H9 (cell line): Measurements from ENCODE around the gene FOXG1. TPM values are rescaled to one million over a fixed set of nuclear protein-coding genes. Genes with fewer than 3 reads are reported as not detected.

Experiments
- DNase-seq: peaks from one replicate; pipeline ENCODE4 v3.0.0-alpha.2; 2017
- H2AFZ ChIP-seq: one replicate; pipeline ENCODE4 v1.6.1; 2013; ENCODE audit warnings: mild to moderate bottlenecking, low read length, control low read depth, moderate library complexity
- H2AK5ac ChIP-seq: 2 replicates; pipeline ENCODE4 v1.6.1; 2013; ENCODE audit warnings: low read length, control low read depth, mixed read lengths; ENCODE audit not compliant: insufficient read length
- H2BK120ac ChIP-seq: one replicate; pipeline ENCODE4 v1.6.1; 2013; ENCODE audit warnings: low read depth, mild to moderate bottlenecking, low read length, control low read depth, inconsistent platforms; ENCODE audit not compliant: poor library complexity, severe bottlenecking
- H2BK12ac ChIP-seq: 2 replicates; pipeline ENCODE4 v1.6.1; 2013; ENCODE audit warnings: low read length, control low read depth, mixed read lengths, low read depth; ENCODE audit not compliant: insufficient read length
- H2BK15ac ChIP-seq: 2 replicates; pipeline ENCODE4 v1.6.1; 2013; ENCODE audit warnings: low read depth, low read length, control low read depth
- H2BK20ac ChIP-seq: one replicate; pipeline ENCODE4 v1.6.1; 2013; ENCODE audit warnings: low read depth, mild to moderate bottlenecking, low read length, control low read depth, inconsistent platforms; ENCODE audit not compliant: poor library complexity, severe bottlenecking
- H2BK5ac ChIP-seq: 2 replicates; pipeline ENCODE4 v1.6.1; 2013; ENCODE audit warnings: low read length, control low read depth, mixed read lengths; ENCODE audit not compliant: insufficient read length
- H3K14ac ChIP-seq: 2 replicates; pipeline ENCODE4 v1.6.1; 2013; ENCODE audit warnings: low read length, control low read depth; ENCODE audit not compliant: insufficient read depth
- H3K18ac ChIP-seq: 2 replicates; pipeline ENCODE4 v1.6.1; 2013; ENCODE audit warnings: low read depth, mild to moderate bottlenecking, mixed read lengths, low read length, control low read depth; ENCODE audit not compliant: insufficient read length
- H3K23ac ChIP-seq: 2 replicates; pipeline ENCODE4 v1.6.1; 2013; ENCODE audit warnings: low read length, control low read depth, mixed read lengths, low read depth; ENCODE audit not compliant: insufficient read length
- H3K23me2 ChIP-seq: 2 replicates; pipeline ENCODE4 v1.6.1; 2013; ENCODE audit warnings: low read depth, mild to moderate bottlenecking, mixed read lengths, low read length, control low read depth; ENCODE audit not compliant: insufficient read length, poor library complexity, severe bottlenecking
- H3K27ac ChIP-seq: 2 replicates; pipeline ENCODE4 v1.5.1; 2013; ENCODE audit warnings: low read length, control low read depth, mixed read lengths, low read depth; ENCODE audit not compliant: insufficient read length
- H3K27me3 ChIP-seq: 2 replicates; pipeline ENCODE4 v1.6.1; 2013; ENCODE audit warnings: low read length, control low read depth, inconsistent platforms; ENCODE audit not compliant: insufficient read depth
- H3K4ac ChIP-seq: 2 replicates; pipeline ENCODE4 v1.6.1; 2013; ENCODE audit warnings: low read depth, mild to moderate bottlenecking, control low read depth, inconsistent platforms, low read length, moderate library complexity
- H3K4me1 ChIP-seq: 2 replicates; pipeline ENCODE4 v1.6.1; 2013; ENCODE audit warnings: low read length, control low read depth, inconsistent platforms; ENCODE audit not compliant: insufficient read depth
- H3K4me2 ChIP-seq: 2 replicates; pipeline ENCODE4 v1.6.1; 2013; ENCODE audit warnings: low read length, control low read depth, mixed read lengths; ENCODE audit not compliant: insufficient read length, insufficient read depth
- H3K56ac ChIP-seq: 2 replicates; pipeline ENCODE4 v1.6.1; 2013; ENCODE audit warnings: low read depth, mild to moderate bottlenecking, mixed read lengths, low read length, control low read depth; ENCODE audit not compliant: insufficient read length
- H3K79me1 ChIP-seq: 2 replicates; pipeline ENCODE4 v1.6.1; 2013; ENCODE audit warnings: low read depth, mild to moderate bottlenecking, moderate library complexity, low read length, control low read depth, inconsistent platforms; ENCODE audit not compliant: insufficient read depth, poor library complexity, severe bottlenecking
- H3K79me2 ChIP-seq: 2 replicates; pipeline ENCODE4 v1.6.1; 2013; ENCODE audit warnings: low read length, control low read depth, inconsistent platforms; ENCODE audit not compliant: insufficient read depth
- H3K9ac ChIP-seq: 2 replicates; pipeline ENCODE4 v1.6.1; 2013; ENCODE audit warnings: low read length, control low read depth, mixed read lengths; ENCODE audit not compliant: insufficient read length; ENCODE audit errors: extremely low read depth
- H3K9me3 ChIP-seq: one replicate; pipeline ENCODE4 v1.6.1; 2013; ENCODE audit warnings: low read depth, low read length, inconsistent platforms; ENCODE audit not compliant: control insufficient read depth
- H3T11ph ChIP-seq: one replicate; pipeline ENCODE4 v1.6.1; 2013; ENCODE audit warnings: mild to moderate bottlenecking, low read length, control low read depth, inconsistent platforms
- H4K20me1 ChIP-seq: one replicate; pipeline ENCODE4 v1.6.1; 2013; ENCODE audit not compliant: control insufficient read depth, insufficient read length, insufficient read depth
- H4K5ac ChIP-seq: 2 replicates; pipeline ENCODE4 v1.6.1; 2013; ENCODE audit warnings: low read depth, mild to moderate bottlenecking, mixed read lengths, low read length, control low read depth; ENCODE audit not compliant: insufficient read length
- H4K8ac ChIP-seq: replicated peaks from 2 replicates; pipeline ENCODE4 v1.6.1; 2013; ENCODE audit warnings: low read length, control low read depth, mixed read lengths, low read depth; ENCODE audit not compliant: insufficient read length
- H4K91ac ChIP-seq: 2 replicates; pipeline ENCODE4 v1.6.1; 2013; ENCODE audit warnings: low read depth, mild to moderate bottlenecking, moderate library complexity, mixed read lengths, low read length, control low read depth; ENCODE audit not compliant: insufficient read length
- H3K27ac Mint-ChIP-seq, 3 experiments: 2 replicates in 2 of 3; 3 replicates in 1 of 3; pipeline ENCODE4 v1.8.0; 2020 to 2021; ENCODE audit warnings: mixed read lengths in 3 of 3, mild to moderate bottlenecking in 1 of 3, moderate library complexity in 1 of 3
- H3K27me3 Mint-ChIP-seq: 2 replicates; pipeline ENCODE4 v1.8.0; 2021; ENCODE audit warnings: low read depth, mild to moderate bottlenecking, moderate library complexity, mixed read lengths
- H3K36me3 Mint-ChIP-seq, 3 experiments: 2 replicates in 2 of 3; 3 replicates in 1 of 3; pipeline ENCODE4 v1.8.0; 2020 to 2021; ENCODE audit warnings: low read depth in 3 of 3, mixed read lengths in 3 of 3; ENCODE audit not compliant: insufficient read depth in 1 of 3
- H3K4me1 Mint-ChIP-seq, 2 experiments: 2 replicates each; pipeline ENCODE4 v1.8.0; 2020; ENCODE audit warnings: mixed read lengths in 2 of 2
- H3K4me3 Mint-ChIP-seq, 2 experiments: 2 replicates in 1 of 2; 3 replicates in 1 of 2; pipeline ENCODE4 v1.8.0; 2020 to 2021; ENCODE audit warnings: mild to moderate bottlenecking in 2 of 2, mixed read lengths in 2 of 2, moderate library complexity in 1 of 2
- H3K9me3 Mint-ChIP-seq, 2 experiments: 2 replicates in 1 of 2; 3 replicates in 1 of 2; pipeline ENCODE4 v1.8.0; 2020; ENCODE audit warnings: mild to moderate bottlenecking in 2 of 2, mixed read lengths in 2 of 2, moderate library complexity in 1 of 2
- WGBS: extraction: QIAGEN DNeasy Blood & Tissue Kit; methylation state at CpG from one replicate; pipeline ENCODE4 v1.1.7; 2013; ENCODE audit warnings: missing lambda C conversion rate, low lambda C conversion rate, mixed read lengths; ENCODE audit not compliant: insufficient read length; ENCODE audit errors: extremely low coverage; 5-methylcytosine and 5-hydroxymethylcytosine counted together
- total RNA-seq: library from RNA; stranded (reverse); gene quantifications from 2 replicates; pipeline ENCODE4 v1.2.1, GENCODE V29; 2021
- TF ChIP-seq, protein P1 (sequence below): fragments of 200-600 bp; sonication (generic); conservative IDR thresholded peaks from 3 replicates; pipeline ENCODE4 v1.8.0; 2021; ENCODE audit warnings: antibody characterized with exemption, mild to moderate bottlenecking

The FOXG1 gene
- total RNA-seq, 1 experiment from 2014 or later, result 0.11 TPM

DNA sequence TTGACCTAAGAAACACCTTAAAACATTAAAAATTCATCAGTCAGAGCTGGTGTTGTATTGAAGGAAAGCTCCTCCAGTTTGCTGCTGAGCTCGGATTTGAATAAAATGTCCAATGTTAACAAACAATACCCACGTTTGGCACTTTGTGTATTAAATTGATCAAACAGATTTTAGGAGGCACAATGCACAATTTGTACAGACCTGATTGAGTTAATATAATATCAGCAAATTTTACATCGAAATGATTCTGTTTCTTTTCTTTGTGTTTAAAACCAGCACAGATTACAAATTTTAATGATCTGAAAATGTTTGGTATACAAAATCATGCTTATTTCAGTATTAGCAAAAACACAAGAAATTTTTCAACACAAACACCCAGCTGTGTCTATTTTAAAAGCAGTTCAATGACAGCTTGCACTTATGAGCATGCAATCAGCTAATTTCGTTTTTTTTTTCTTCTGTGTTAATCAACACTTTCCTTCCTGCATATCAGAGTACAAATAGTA lies 2.8 kb upstream of the FOXG1 start:
- Histone ChIP-seq H3K27ac (no peak overlapping the region), H3K79me2 (no peaks in the 10 kb centered on the region), H2AK5ac (no peak overlapping the region), H3K23ac (no peak overlapping the region), H3K9me3 (no peaks in the 10 kb centered on the region), H2BK12ac (no peak overlapping the region), H3K27me3 (peaks cover 75% of the 10 kb centered on the region), H3T11ph (no peak overlapping the region), H4K20me1 (no peaks in the 10 kb centered on the region), H3K56ac (no peak overlapping the region), H3K14ac (no peak overlapping the region), H3K23me2 (peaks cover 10% of the 10 kb centered on the region), H3K4me2 (peak overlapping the region; percentile 43), H2BK120ac (no peak overlapping the region), H3K4me1 (no peaks in the 10 kb centered on the region), H2BK5ac (no peak overlapping the region), H4K91ac (no peak overlapping the region), H3K18ac (no peak overlapping the region), H3K4ac (no peak overlapping the region), H3K9ac (no peak overlapping the region), H2BK20ac (no peak overlapping the region), H2BK15ac (no peak overlapping the region), H2AFZ (no peak overlapping the region), H4K5ac (no peak overlapping the region), H4K8ac (no peak overlapping the region), H3K79me1 (no peaks in the 10 kb centered on the region)
- Mint-ChIP-seq H3K27me3 (peaks cover 96% of the 10 kb centered on the region), H3K36me3 (no peaks in the 10 kb centered on the region), H3K4me3 (peak overlapping the region in 1 of 2 experiments; percentile 59; a peak in 2 of 5 replicates), H3K4me1 (peaks cover 21 to 57% of the 10 kb centered on the region in 2 experiments), H3K27ac (no peak overlapping the region), H3K9me3 (peaks cover 3 to 4% of the 10 kb centered on the region in 2 experiments)
- no CpG with 5 or more reads among the region's 4 CpGs for WGBS
- no peak for DNase-seq
- TF ChIP-seq, protein P1, sequence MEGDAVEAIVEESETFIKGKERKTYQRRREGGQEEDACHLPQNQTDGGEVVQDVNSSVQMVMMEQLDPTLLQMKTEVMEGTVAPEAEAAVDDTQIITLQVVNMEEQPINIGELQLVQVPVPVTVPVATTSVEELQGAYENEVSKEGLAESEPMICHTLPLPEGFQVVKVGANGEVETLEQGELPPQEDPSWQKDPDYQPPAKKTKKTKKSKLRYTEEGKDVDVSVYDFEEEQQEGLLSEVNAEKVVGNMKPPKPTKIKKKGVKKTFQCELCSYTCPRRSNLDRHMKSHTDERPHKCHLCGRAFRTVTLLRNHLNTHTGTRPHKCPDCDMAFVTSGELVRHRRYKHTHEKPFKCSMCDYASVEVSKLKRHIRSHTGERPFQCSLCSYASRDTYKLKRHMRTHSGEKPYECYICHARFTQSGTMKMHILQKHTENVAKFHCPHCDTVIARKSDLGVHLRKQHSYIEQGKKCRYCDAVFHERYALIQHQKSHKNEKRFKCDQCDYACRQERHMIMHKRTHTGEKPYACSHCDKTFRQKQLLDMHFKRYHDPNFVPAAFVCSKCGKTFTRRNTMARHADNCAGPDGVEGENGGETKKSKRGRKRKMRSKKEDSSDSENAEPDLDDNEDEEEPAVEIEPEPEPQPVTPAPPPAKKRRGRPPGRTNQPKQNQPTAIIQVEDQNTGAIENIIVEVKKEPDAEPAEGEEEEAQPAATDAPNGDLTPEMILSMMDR, result no peak
